HepG2 (cell line): ENCODE measurements around the gene DOCK4. TPM values are rescaled to one million over a fixed set of nuclear protein-coding genes. Genes with fewer than 3 reads are reported as not detected.

ENCODE experiments used
- ATAC-seq: fragments of 200-7000 bp; cut with Tn5 transposase; 3 replicates; pipeline ENCODE4 v1.9.1; 2020; ENCODE audit warnings: mild to moderate bottlenecking, moderate library complexity
- BruUV-seq: library from RNA; stranded (reverse); fragments of 400-500 nt; replicated peaks from 2 replicates; lab custom pipeline; 2021; lab: Mats Ljungman, UMichigan
- CTCF ChIA-PET: fragments of 300-600 bp; formaldehyde crosslinking; extraction: SDS; loops from one replicate; lab custom pipeline; 2021; ENCODE audit warnings: low total read pairs, inconsistent platforms, low intra/inter-chr PET ratio; lab: Yijun Ruan, JAX
- POLR2A ChIA-PET: fragments of 350-600 bp; sonication (Branson Sonifier 250); formaldehyde crosslinking; loops from one replicate; lab custom pipeline; 2020; ENCODE audit warnings: antibody characterized with exemption, inconsistent platforms; lab: Yijun Ruan, JAX
- DNase-seq: peaks from one replicate; pipeline ENCODE4 v3.0.0-alpha.2; 2015; ENCODE audit warnings: low spot score
- FAIRE-seq: peaks from 3 replicates; lab custom pipeline; 2011; peaks lifted over from hg19 to GRCh38; lab: Jason Lieb, UNC
- H2AFZ ChIP-seq: one replicate; pipeline ENCODE4 v1.6.1; 2011; ENCODE audit warnings: low read length, inconsistent platforms
- H3K27ac ChIP-seq: fragments of 300-600 bp; 3 replicates; pipeline ENCODE4 v1.8.0; 2011; ENCODE audit warnings: mixed run types, mild to moderate bottlenecking, mixed read lengths, low read length, inconsistent platforms; ENCODE audit not compliant: insufficient read depth; ENCODE audit errors: extremely low read length
- H3K27me3 ChIP-seq, 2 experiments: fragments of 200-600 bp in 1 of 2; 2 replicates in 1 of 2; 3 replicates in 1 of 2; pipeline versions ENCODE4 v1.6.0 to v1.8.0; 2011; ENCODE audit warnings: low read length in 2 of 2, mild to moderate bottlenecking in 2 of 2, moderate library complexity in 2 of 2, inconsistent platforms in 1 of 2; ENCODE audit not compliant: insufficient read depth in 2 of 2, control insufficient read depth in 1 of 2
- H3K36me3 ChIP-seq, 2 experiments: fragments of 200-600 bp in 1 of 2; replicated peaks in 1 of 2; 2 replicates in 1 of 2; 3 replicates in 1 of 2; pipeline versions ENCODE4 v1.5.1 to v1.8.0; 2011; ENCODE audit warnings: low read length in 2 of 2, inconsistent platforms in 1 of 2; ENCODE audit not compliant: insufficient read depth in 2 of 2, control insufficient read depth in 1 of 2
- H3K4me1 ChIP-seq: 2 replicates; pipeline ENCODE4 v1.5.1; 2012; ENCODE audit warnings: low read length, inconsistent platforms; ENCODE audit not compliant: insufficient read depth
- H3K4me2 ChIP-seq: 2 replicates; pipeline ENCODE4 v1.6.0; 2011; ENCODE audit warnings: low read depth, low read length, inconsistent platforms
- H3K4me3 ChIP-seq, 3 experiments: fragments of 200-600 bp in 1 of 3; sonication (generic), shearing (Covaris generic) in 1 of 3; replicated peaks in 1 of 3; 2 replicates each; pipeline ENCODE4 v1.5.1; 2011 to 2016; ENCODE audit warnings: low read length in 3 of 3, inconsistent platforms in 2 of 3, low read depth in 2 of 3, mild to moderate bottlenecking in 2 of 3, control low read depth in 1 of 3, mixed read lengths in 1 of 3; ENCODE audit not compliant: insufficient read depth in 1 of 3
- H3K79me2 ChIP-seq: one replicate; pipeline ENCODE4 v1.6.1; 2011; ENCODE audit warnings: low read length, inconsistent platforms; ENCODE audit not compliant: insufficient read depth
- H3K9ac ChIP-seq: 2 replicates; pipeline ENCODE4 v1.6.0; 2011; ENCODE audit warnings: mild to moderate bottlenecking, low read depth, low read length, inconsistent platforms; ENCODE audit not compliant: insufficient read depth
- H3K9me3 ChIP-seq: 2 replicates; pipeline ENCODE4 v1.5.1; 2012; ENCODE audit warnings: mild to moderate bottlenecking, low read length
- H4K20me1 ChIP-seq: 2 replicates; pipeline ENCODE4 v1.6.0; 2011; ENCODE audit warnings: inconsistent platforms, mild to moderate bottlenecking, low read length, moderate library complexity; ENCODE audit not compliant: insufficient read depth
- ARNT2 ChIP-seq: sonication (generic); formaldehyde crosslinking; IDR thresholded peaks from 2 replicates; pipeline ENCODE4 v1.8.0; 2022; ENCODE audit warnings: mild to moderate bottlenecking, low read depth, missing genetic modification reagents, moderate library complexity
- ATF2 ChIP-seq: sonication (generic); formaldehyde crosslinking; IDR thresholded peaks from 2 replicates; pipeline ENCODE4 v1.4.0; 2020; ENCODE audit warnings: missing genetic modification reagents
- ERF ChIP-seq: IDR thresholded peaks from 2 replicates; pipeline ENCODE4 v1.6.1; 2018; ENCODE audit warnings: missing biosample characterization, missing genetic modification reagents
- FOXP4 ChIP-seq: sonication (generic); formaldehyde crosslinking; IDR thresholded peaks from 2 replicates; pipeline ENCODE4 v1.4.0; 2020; ENCODE audit warnings: missing genetic modification reagents
- FUBP1 ChIP-seq: sonication (generic); formaldehyde crosslinking; IDR thresholded peaks from 2 replicates; pipeline ENCODE4 v1.5.1; 2020; ENCODE audit warnings: missing genetic modification reagents, mild to moderate bottlenecking, borderline replicate concordance
- IKZF4 ChIP-seq: sonication (generic); formaldehyde crosslinking; IDR thresholded peaks from 2 replicates; pipeline ENCODE4 v1.5.1; 2020; ENCODE audit warnings: borderline replicate concordance, mild to moderate bottlenecking, low read depth, missing genetic modification reagents; ENCODE audit errors: not compliant biosample characterization
- KDM1A ChIP-seq: IDR thresholded peaks from 2 replicates; pipeline ENCODE4 v1.6.1; 2016; ENCODE audit warnings: missing compliant biosample characterization
- MED8 ChIP-seq: sonication (generic); formaldehyde crosslinking; IDR thresholded peaks from 2 replicates; pipeline ENCODE4 v1.8.1; 2023; ENCODE audit warnings: mild to moderate bottlenecking, missing genetic modification reagents; ENCODE audit not compliant: insufficient replicate concordance
- PBX2 ChIP-seq: IDR thresholded peaks from 2 replicates; pipeline ENCODE4 v1.6.1; 2016; ENCODE audit warnings: control low read depth
- PHF8 ChIP-seq: sonication (generic); formaldehyde crosslinking; IDR thresholded peaks from 2 replicates; pipeline ENCODE4 v1.5.0; 2020; ENCODE audit warnings: missing genetic modification reagents
- TAF15 ChIP-seq: fragments of 200-400 bp; formaldehyde crosslinking; IDR thresholded peaks from one replicate; pipeline ENCODE4 v1.6.1; 2018; ENCODE audit warnings: mild to moderate bottlenecking, low read depth, low read length; ENCODE audit not compliant: poor library complexity, severe bottlenecking
- ZFX ChIP-seq: sonication (generic); formaldehyde crosslinking; IDR thresholded peaks from 2 replicates; pipeline ENCODE4 v1.4.0; 2020; ENCODE audit warnings: mild to moderate bottlenecking, low read depth, missing genetic modification reagents, moderate library complexity
- ZNF225 ChIP-seq: sonication (generic); formaldehyde crosslinking; IDR thresholded peaks from 2 replicates; pipeline ENCODE4 v1.4.0; 2020; ENCODE audit warnings: mild to moderate bottlenecking, missing genetic modification reagents
- ZNF44 ChIP-seq: sonication (generic); formaldehyde crosslinking; IDR thresholded peaks from 2 replicates; pipeline ENCODE4 v1.5.1; 2020; ENCODE audit warnings: mild to moderate bottlenecking, missing genetic modification reagents
- ZNF468 ChIP-seq: sonication (generic); formaldehyde crosslinking; IDR thresholded peaks from 2 replicates; pipeline ENCODE4 v1.8.0; 2022; ENCODE audit warnings: mild to moderate bottlenecking, moderate library complexity, missing genetic modification reagents
- ZNF616 ChIP-seq: sonication (generic); formaldehyde crosslinking; IDR thresholded peaks from 2 replicates; pipeline ENCODE4 v1.5.0; 2020; ENCODE audit warnings: low read depth, mild to moderate bottlenecking, missing genetic modification reagents
- WGBS: methylation state at CpG from one replicate; pipeline ENCODE4 v1.1.6; 2017; ENCODE audit warnings: low lambda C conversion rate; 5-methylcytosine and 5-hydroxymethylcytosine counted together
- in situ Hi-C: cut with HindIII; loops from 2 replicates; pipeline ENCODE4 v1.10.0; 2017; ENCODE audit warnings: low pct_unique_long_range_greater_than_20kb; ENCODE audit not compliant: extremely low pct_ligation_motif_present
- intact Hi-C: fragments of 100-400 bp; cut with micrococcal nuclease; formaldehyde crosslinking; loops from one replicate; pipeline ENCODE4 v1.10.0; 2022; ENCODE audit not compliant: unreplicated experiment
- polyA plus RNA-seq, 8 experiments: library from polyadenylated mRNA; depleted of rRNA in 3 of 8; stranded (reverse) in 7 of 8; unstranded in 1 of 8; fragments of >200 nt; fragmentation: Illumina TruSeq in 4 of 8; extraction: Trizol in 4 of 8; gene quantifications; 2 replicates each; pipeline versions ENCODE4 v1.2.1 to v1.2.3, GENCODE V29; 2011 to 2016; ENCODE audit warnings: low read depth in 4 of 8, missing spikeins in 1 of 8, mixed read lengths in 1 of 8; ENCODE audit not compliant: insufficient read depth in 1 of 8
- total RNA-seq, 5 experiments: library from RNA; depleted of rRNA; stranded (reverse); fragments of >200 nt; fragmentation: Illumina TruSeq; extraction: Trizol; gene quantifications; 2 replicates each; pipeline ENCODE4 v1.2.3, GENCODE V29; 2016; ENCODE audit warnings: low read depth in 1 of 5

The DOCK4 gene
- total and polyA plus RNA-seq, 2 of the 13 experiments (the other 11 are each of a cell fraction or from before 2014, with no cell fraction given) = 13.5 to 17.4 TPM

GRCh38 chr7:111750228-111750627, 456.0 kb downstream of the DOCK4 start (continued):
- TF ChIP-seq KDM1A (CRISPR knock-in tag) = no peak
- no peak for TF ChIP-seq ARNT2
- no peak for TF ChIP-seq ZNF468
- no peak for TF ChIP-seq ZFX (CRISPR knock-in tag)
- TF ChIP-seq PBX2 (CRISPR knock-in tag) = no peak
- no peak for TF ChIP-seq ERF (CRISPR knock-in tag)
- no peak for TF ChIP-seq ATF2 (CRISPR knock-in tag)

- peaks cover 0 to 3% of the 10 kb centered on the region in 2 experiments; a peak in 3 of 5 replicates for H3K36me3 ChIP-seq
- H3K9me3 ChIP-seq = no peaks in the 10 kb centered on the region
- DNase-seq = no peak
- H3K27me3 ChIP-seq = no peaks in the 10 kb centered on the region
- in situ Hi-C loops (loop anchor here (5.0 to 25.0 kb wide), 4 partner anchors 412 to 745 kb away; partner anchors contain the start of gene LRRN3), intact Hi-C loops (no loop called here)
- H2AFZ ChIP-seq = no peak overlapping the region
- no peaks in the 10 kb centered on the region for H3K79me2 ChIP-seq
- peaks cover 37% of the 10 kb centered on the region for H3K4me1 ChIP-seq
- no TSS peak for BruUV-seq
- H3K9ac ChIP-seq = no peak overlapping the region
- no peak overlapping the region for H3K27ac ChIP-seq
- FAIRE-seq = no peak
- H3K4me2 ChIP-seq = no peak overlapping the region
- no peak overlapping the region for H3K4me3 ChIP-seq
- 97% methylated on average over 2 of the region's 2 CpGs for WGBS
- CTCF ChIA-PET = no interaction called here
- no peaks in the 10 kb centered on the region for H4K20me1 ChIP-seq
- no peak for ATAC-seq
- POLR2A ChIA-PET = no interaction called here
- TF ChIP-seq TAF15 (no peak), FOXP4 (CRISPR knock-in tag) (no peak), PHF8 (CRISPR knock-in tag) (no peak), IKZF4 (CRISPR knock-in tag) (no peak), MED8 (no peak), ZNF225 (CRISPR knock-in tag) (no peak), ZNF44 (CRISPR knock-in tag) (no peak), FUBP1 (no peak), ZNF616 (no peak)
Measured at GRCh38 chr7:111749625-111750024, 456.6 kb downstream of the DOCK4 start.
